H9 (cell line): ENCODE measurements around the gene TMEFF2. TPM values are rescaled to one million over a fixed set of nuclear protein-coding genes. Genes with fewer than 3 reads are reported as not detected.

Experiments
- DNase-seq: peaks from one replicate; pipeline ENCODE4 v3.0.0-alpha.2; 2017
- H2AFZ ChIP-seq: one replicate; pipeline ENCODE4 v1.6.1; 2013; ENCODE audit warnings: mild to moderate bottlenecking, low read length, control low read depth, moderate library complexity
- H2AK5ac ChIP-seq: 2 replicates; pipeline ENCODE4 v1.6.1; 2013; ENCODE audit warnings: low read length, control low read depth, mixed read lengths; ENCODE audit not compliant: insufficient read length
- H2BK120ac ChIP-seq: one replicate; pipeline ENCODE4 v1.6.1; 2013; ENCODE audit warnings: low read depth, mild to moderate bottlenecking, low read length, control low read depth, inconsistent platforms; ENCODE audit not compliant: poor library complexity, severe bottlenecking
- H2BK12ac ChIP-seq: 2 replicates; pipeline ENCODE4 v1.6.1; 2013; ENCODE audit warnings: low read length, control low read depth, mixed read lengths, low read depth; ENCODE audit not compliant: insufficient read length
- H2BK15ac ChIP-seq: 2 replicates; pipeline ENCODE4 v1.6.1; 2013; ENCODE audit warnings: low read depth, low read length, control low read depth
- H2BK20ac ChIP-seq: one replicate; pipeline ENCODE4 v1.6.1; 2013; ENCODE audit warnings: low read depth, mild to moderate bottlenecking, low read length, control low read depth, inconsistent platforms; ENCODE audit not compliant: poor library complexity, severe bottlenecking
- H2BK5ac ChIP-seq: 2 replicates; pipeline ENCODE4 v1.6.1; 2013; ENCODE audit warnings: low read length, control low read depth, mixed read lengths; ENCODE audit not compliant: insufficient read length
- H3K14ac ChIP-seq: 2 replicates; pipeline ENCODE4 v1.6.1; 2013; ENCODE audit warnings: low read length, control low read depth; ENCODE audit not compliant: insufficient read depth
- H3K18ac ChIP-seq: 2 replicates; pipeline ENCODE4 v1.6.1; 2013; ENCODE audit warnings: low read depth, mild to moderate bottlenecking, mixed read lengths, low read length, control low read depth; ENCODE audit not compliant: insufficient read length
- H3K23ac ChIP-seq: 2 replicates; pipeline ENCODE4 v1.6.1; 2013; ENCODE audit warnings: low read length, control low read depth, mixed read lengths, low read depth; ENCODE audit not compliant: insufficient read length
- H3K23me2 ChIP-seq: 2 replicates; pipeline ENCODE4 v1.6.1; 2013; ENCODE audit warnings: low read depth, mild to moderate bottlenecking, mixed read lengths, low read length, control low read depth; ENCODE audit not compliant: insufficient read length, poor library complexity, severe bottlenecking
- H3K27ac ChIP-seq: 2 replicates; pipeline ENCODE4 v1.5.1; 2013; ENCODE audit warnings: low read length, control low read depth, mixed read lengths, low read depth; ENCODE audit not compliant: insufficient read length
- H3K27me3 ChIP-seq: 2 replicates; pipeline ENCODE4 v1.6.1; 2013; ENCODE audit warnings: low read length, control low read depth, inconsistent platforms; ENCODE audit not compliant: insufficient read depth
- H3K4ac ChIP-seq: 2 replicates; pipeline ENCODE4 v1.6.1; 2013; ENCODE audit warnings: low read depth, mild to moderate bottlenecking, control low read depth, inconsistent platforms, low read length, moderate library complexity
- H3K4me1 ChIP-seq: 2 replicates; pipeline ENCODE4 v1.6.1; 2013; ENCODE audit warnings: low read length, control low read depth, inconsistent platforms; ENCODE audit not compliant: insufficient read depth
- H3K4me2 ChIP-seq: 2 replicates; pipeline ENCODE4 v1.6.1; 2013; ENCODE audit warnings: low read length, control low read depth, mixed read lengths; ENCODE audit not compliant: insufficient read length, insufficient read depth
- H3K56ac ChIP-seq: 2 replicates; pipeline ENCODE4 v1.6.1; 2013; ENCODE audit warnings: low read depth, mild to moderate bottlenecking, mixed read lengths, low read length, control low read depth; ENCODE audit not compliant: insufficient read length
- H3K79me1 ChIP-seq: 2 replicates; pipeline ENCODE4 v1.6.1; 2013; ENCODE audit warnings: low read depth, mild to moderate bottlenecking, moderate library complexity, low read length, control low read depth, inconsistent platforms; ENCODE audit not compliant: insufficient read depth, poor library complexity, severe bottlenecking
- H3K79me2 ChIP-seq: 2 replicates; pipeline ENCODE4 v1.6.1; 2013; ENCODE audit warnings: low read length, control low read depth, inconsistent platforms; ENCODE audit not compliant: insufficient read depth
- H3K9ac ChIP-seq: 2 replicates; pipeline ENCODE4 v1.6.1; 2013; ENCODE audit warnings: low read length, control low read depth, mixed read lengths; ENCODE audit not compliant: insufficient read length; ENCODE audit errors: extremely low read depth
- H3K9me3 ChIP-seq: one replicate; pipeline ENCODE4 v1.6.1; 2013; ENCODE audit warnings: low read depth, low read length, inconsistent platforms; ENCODE audit not compliant: control insufficient read depth
- H3T11ph ChIP-seq: one replicate; pipeline ENCODE4 v1.6.1; 2013; ENCODE audit warnings: mild to moderate bottlenecking, low read length, control low read depth, inconsistent platforms
- H4K20me1 ChIP-seq: one replicate; pipeline ENCODE4 v1.6.1; 2013; ENCODE audit not compliant: control insufficient read depth, insufficient read length, insufficient read depth
- H4K5ac ChIP-seq: 2 replicates; pipeline ENCODE4 v1.6.1; 2013; ENCODE audit warnings: low read depth, mild to moderate bottlenecking, mixed read lengths, low read length, control low read depth; ENCODE audit not compliant: insufficient read length
- H4K8ac ChIP-seq: replicated peaks from 2 replicates; pipeline ENCODE4 v1.6.1; 2013; ENCODE audit warnings: low read length, control low read depth, mixed read lengths, low read depth; ENCODE audit not compliant: insufficient read length
- H4K91ac ChIP-seq: 2 replicates; pipeline ENCODE4 v1.6.1; 2013; ENCODE audit warnings: low read depth, mild to moderate bottlenecking, moderate library complexity, mixed read lengths, low read length, control low read depth; ENCODE audit not compliant: insufficient read length
- H3K27ac Mint-ChIP-seq, 3 experiments: 2 replicates in 2 of 3; 3 replicates in 1 of 3; pipeline ENCODE4 v1.8.0; 2020 to 2021; ENCODE audit warnings: mixed read lengths in 3 of 3, mild to moderate bottlenecking in 1 of 3, moderate library complexity in 1 of 3
- H3K27me3 Mint-ChIP-seq: 2 replicates; pipeline ENCODE4 v1.8.0; 2021; ENCODE audit warnings: low read depth, mild to moderate bottlenecking, moderate library complexity, mixed read lengths
- H3K36me3 Mint-ChIP-seq, 3 experiments: 2 replicates in 2 of 3; 3 replicates in 1 of 3; pipeline ENCODE4 v1.8.0; 2020 to 2021; ENCODE audit warnings: low read depth in 3 of 3, mixed read lengths in 3 of 3; ENCODE audit not compliant: insufficient read depth in 1 of 3
- H3K4me1 Mint-ChIP-seq, 2 experiments: 2 replicates each; pipeline ENCODE4 v1.8.0; 2020; ENCODE audit warnings: mixed read lengths in 2 of 2
- H3K4me3 Mint-ChIP-seq, 2 experiments: 2 replicates in 1 of 2; 3 replicates in 1 of 2; pipeline ENCODE4 v1.8.0; 2020 to 2021; ENCODE audit warnings: mild to moderate bottlenecking in 2 of 2, mixed read lengths in 2 of 2, moderate library complexity in 1 of 2
- H3K9me3 Mint-ChIP-seq, 2 experiments: 2 replicates in 1 of 2; 3 replicates in 1 of 2; pipeline ENCODE4 v1.8.0; 2020; ENCODE audit warnings: mild to moderate bottlenecking in 2 of 2, mixed read lengths in 2 of 2, moderate library complexity in 1 of 2
- WGBS: extraction: QIAGEN DNeasy Blood & Tissue Kit; methylation state at CpG from one replicate; pipeline ENCODE4 v1.1.7; 2013; ENCODE audit warnings: missing lambda C conversion rate, low lambda C conversion rate, mixed read lengths; ENCODE audit not compliant: insufficient read length; ENCODE audit errors: extremely low coverage; 5-methylcytosine and 5-hydroxymethylcytosine counted together
- total RNA-seq: library from RNA; stranded (reverse); gene quantifications from 2 replicates; pipeline ENCODE4 v1.2.1, GENCODE V29; 2021
- TF ChIP-seq, protein P1 (sequence below): fragments of 200-600 bp; sonication (generic); conservative IDR thresholded peaks from 3 replicates; pipeline ENCODE4 v1.8.0; 2021; ENCODE audit warnings: antibody characterized with exemption, mild to moderate bottlenecking

TMEFF2 gene
- total RNA-seq, 1 experiment from 2014 or later, result 0.39 TPM

DNA sequence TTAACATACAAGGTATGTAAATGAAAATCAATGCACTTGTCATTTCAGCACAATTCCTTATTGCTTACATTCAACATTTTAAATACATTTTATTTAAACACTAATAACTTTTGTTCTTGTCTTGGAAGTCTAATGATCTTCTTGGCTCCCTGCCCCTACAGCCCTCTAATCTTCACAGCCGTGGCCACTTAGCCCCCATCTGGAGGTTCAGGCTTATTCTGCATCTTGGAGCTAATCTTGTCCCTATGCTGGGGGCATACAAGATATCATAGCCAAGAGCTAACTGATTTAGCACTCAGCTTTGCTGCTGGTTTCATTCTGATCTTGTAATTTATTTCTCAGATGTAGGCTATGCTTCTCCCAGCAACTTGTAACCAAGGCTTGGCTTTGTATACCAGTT lies 140.8 kb downstream of the TMEFF2 start:
- Histone ChIP-seq H2AFZ (no peak overlapping the region), H2BK20ac (no peak overlapping the region), H4K8ac (no peak overlapping the region), H4K5ac (no peak overlapping the region), H2BK15ac (no peak overlapping the region), H3K4ac (no peak overlapping the region), H3K23me2 (no peaks in the 10 kb centered on the region), H3K27me3 (no peaks in the 10 kb centered on the region), H2BK12ac (no peak overlapping the region), H3K18ac (no peak overlapping the region), H3K79me1 (no peaks in the 10 kb centered on the region), H2BK5ac (no peak overlapping the region), H3K9me3 (no peaks in the 10 kb centered on the region), H3T11ph (no peak overlapping the region), H3K4me2 (no peak overlapping the region), H3K14ac (no peak overlapping the region), H3K4me1 (no peaks in the 10 kb centered on the region), H3K79me2 (no peaks in the 10 kb centered on the region), H2AK5ac (no peak overlapping the region), H3K56ac (no peak overlapping the region), H3K9ac (no peak overlapping the region), H2BK120ac (no peak overlapping the region), H4K91ac (no peak overlapping the region), H3K27ac (no peak overlapping the region), H3K23ac (no peak overlapping the region), H4K20me1 (no peaks in the 10 kb centered on the region)
- H3K36me3 Mint-ChIP-seq, result no peaks in the 10 kb centered on the region
- no peaks in the 10 kb centered on the region for H3K27me3 Mint-ChIP-seq
- no CpG with 5 or more reads among the region's 1 CpG for WGBS
- DNase-seq, result no peak
- TF ChIP-seq, protein P1, sequence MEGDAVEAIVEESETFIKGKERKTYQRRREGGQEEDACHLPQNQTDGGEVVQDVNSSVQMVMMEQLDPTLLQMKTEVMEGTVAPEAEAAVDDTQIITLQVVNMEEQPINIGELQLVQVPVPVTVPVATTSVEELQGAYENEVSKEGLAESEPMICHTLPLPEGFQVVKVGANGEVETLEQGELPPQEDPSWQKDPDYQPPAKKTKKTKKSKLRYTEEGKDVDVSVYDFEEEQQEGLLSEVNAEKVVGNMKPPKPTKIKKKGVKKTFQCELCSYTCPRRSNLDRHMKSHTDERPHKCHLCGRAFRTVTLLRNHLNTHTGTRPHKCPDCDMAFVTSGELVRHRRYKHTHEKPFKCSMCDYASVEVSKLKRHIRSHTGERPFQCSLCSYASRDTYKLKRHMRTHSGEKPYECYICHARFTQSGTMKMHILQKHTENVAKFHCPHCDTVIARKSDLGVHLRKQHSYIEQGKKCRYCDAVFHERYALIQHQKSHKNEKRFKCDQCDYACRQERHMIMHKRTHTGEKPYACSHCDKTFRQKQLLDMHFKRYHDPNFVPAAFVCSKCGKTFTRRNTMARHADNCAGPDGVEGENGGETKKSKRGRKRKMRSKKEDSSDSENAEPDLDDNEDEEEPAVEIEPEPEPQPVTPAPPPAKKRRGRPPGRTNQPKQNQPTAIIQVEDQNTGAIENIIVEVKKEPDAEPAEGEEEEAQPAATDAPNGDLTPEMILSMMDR, result no peak
- peaks cover 4 to 13% of the 10 kb centered on the region in 2 experiments for H3K4me1 Mint-ChIP-seq
- no peak overlapping the region for H3K4me3 Mint-ChIP-seq
- H3K27ac Mint-ChIP-seq, result no peak overlapping the region
- H3K9me3 Mint-ChIP-seq, result peaks cover 0 to 2% of the 10 kb centered on the region in 2 experiments; a peak in 1 of 5 replicates
